ENCODE data around the gene TMEM117.

Gene TMEM117

GRCh38 chr12:43917896-43918295 is 82.0 kb downstream of the TMEM117 start:
- DNase-seq (ENCODE audit: low read depth) = no peak
- no peak overlapping the region for H3K4me3 ChIP-seq (ENCODE audit: low read depth, low read length)
- no peak for TF ChIP-seq CTCF (IDR thresholded peaks at IDR 0.05; ENCODE audit: low read depth, low read length, missing control alignments)

- no peak for DNase-seq (ENCODE audit: low read depth)
- TF ChIP-seq CTCF (IDR thresholded peaks at IDR 0.05; ENCODE audit: low read depth, low read length, missing control alignments) = no peak
- H3K4me3 ChIP-seq (ENCODE audit: low read depth, low read length) = no peak overlapping the region
Observed at GRCh38 chr12:43921666-43922337, 85.9 kb downstream of the TMEM117 start.

GRCh38 chr12:43930032-43930431 is 94.2 kb downstream of the TMEM117 start:
- TF ChIP-seq CTCF (IDR thresholded peaks at IDR 0.05; ENCODE audit: low read depth, low read length, missing control alignments) = no peak
- DNase-seq (ENCODE audit: low read depth) = no peak
- H3K4me3 ChIP-seq (ENCODE audit: low read depth, low read length) = no peak overlapping the region

- no peak for TF ChIP-seq CTCF (IDR thresholded peaks at IDR 0.05; ENCODE audit: low read depth, low read length, missing control alignments)
- no peak overlapping the region for H3K4me3 ChIP-seq (ENCODE audit: low read depth, low read length)
- DNase-seq (ENCODE audit: low read depth) = no peak
Observed at GRCh38 chr12:43931187-43931586, 95.3 kb downstream of the TMEM117 start.

GRCh38 chr12:43935581-43935980 is 99.7 kb downstream of the TMEM117 start:
- H3K4me3 ChIP-seq (ENCODE audit: low read depth, low read length) = no peak overlapping the region
- no peak for TF ChIP-seq CTCF (IDR thresholded peaks at IDR 0.05; ENCODE audit: low read depth, low read length, missing control alignments)

GRCh38 chr12:43937947-43938346 is 102.1 kb downstream of the TMEM117 start:
- TF ChIP-seq CTCF (IDR thresholded peaks at IDR 0.05; ENCODE audit: low read depth, low read length, missing control alignments) = peak; percentile 40
- no peak overlapping the region for H3K4me3 ChIP-seq (ENCODE audit: low read depth, low read length)
- DNase-seq (ENCODE audit: low read depth) = no peak

More at GRCh38 chr12:43935581-43935980, 99.7 kb downstream of the TMEM117 start:
- no peak for DNase-seq (ENCODE audit: low read depth)

- no peak for TF ChIP-seq CTCF (IDR thresholded peaks at IDR 0.05; ENCODE audit: low read depth, low read length, missing control alignments)
- no peak overlapping the region for H3K4me3 ChIP-seq (ENCODE audit: low read depth, low read length)
- no peak for DNase-seq (ENCODE audit: low read depth)
Observed at GRCh38 chr12:43942379-43942778, 106.5 kb downstream of the TMEM117 start.

Data from GM12864 (cell line).